HL-60 (cell line): ENCODE data around the gene STAB2.

ENCODE experiments used
- POLR2AphosphoS5 ChIP-seq: IDR thresholded peaks from 2 replicates; pipeline ENCODE4 v1.6.1; 2012; ENCODE audit warnings: low read depth
- SPI1 ChIP-seq: IDR thresholded peaks from 2 replicates; pipeline ENCODE4 v1.6.1; 2012; ENCODE audit warnings: low read depth, mild to moderate bottlenecking, borderline replicate concordance
- TF ChIP-seq, protein P1 (sequence below): IDR thresholded peaks from one replicate; pipeline ENCODE4 v1.5.1; 2011; ENCODE audit warnings: low read length, control low read depth, inconsistent platforms; ENCODE audit not compliant: insufficient read depth
- TF ChIP-seq, protein P2 (sequence below): IDR thresholded peaks from 2 replicates; pipeline ENCODE4 v1.6.1; 2012; ENCODE audit warnings: low read depth; ENCODE audit not compliant: insufficient replicate concordance

DNA sequence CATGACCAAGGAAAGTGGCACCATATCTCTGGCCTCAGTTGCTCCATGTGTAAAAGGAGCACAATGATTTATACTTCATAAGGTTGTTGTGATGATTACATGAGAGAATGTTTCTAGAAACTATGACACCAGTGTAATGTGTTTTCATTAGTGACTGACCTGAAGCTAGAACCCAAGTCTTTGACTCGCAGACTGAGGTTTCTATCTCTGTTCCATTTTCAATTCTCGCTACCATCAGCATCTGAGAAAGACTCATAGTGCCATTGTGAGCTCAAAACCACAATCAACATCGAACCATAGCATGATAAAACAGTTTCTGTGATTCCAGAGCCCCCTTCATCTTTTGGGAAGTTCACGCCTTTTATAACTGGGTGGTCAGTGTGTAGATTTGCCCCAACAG, 53.8 kb downstream of the STAB2 start:
- TF ChIP-seq, protein P1, sequence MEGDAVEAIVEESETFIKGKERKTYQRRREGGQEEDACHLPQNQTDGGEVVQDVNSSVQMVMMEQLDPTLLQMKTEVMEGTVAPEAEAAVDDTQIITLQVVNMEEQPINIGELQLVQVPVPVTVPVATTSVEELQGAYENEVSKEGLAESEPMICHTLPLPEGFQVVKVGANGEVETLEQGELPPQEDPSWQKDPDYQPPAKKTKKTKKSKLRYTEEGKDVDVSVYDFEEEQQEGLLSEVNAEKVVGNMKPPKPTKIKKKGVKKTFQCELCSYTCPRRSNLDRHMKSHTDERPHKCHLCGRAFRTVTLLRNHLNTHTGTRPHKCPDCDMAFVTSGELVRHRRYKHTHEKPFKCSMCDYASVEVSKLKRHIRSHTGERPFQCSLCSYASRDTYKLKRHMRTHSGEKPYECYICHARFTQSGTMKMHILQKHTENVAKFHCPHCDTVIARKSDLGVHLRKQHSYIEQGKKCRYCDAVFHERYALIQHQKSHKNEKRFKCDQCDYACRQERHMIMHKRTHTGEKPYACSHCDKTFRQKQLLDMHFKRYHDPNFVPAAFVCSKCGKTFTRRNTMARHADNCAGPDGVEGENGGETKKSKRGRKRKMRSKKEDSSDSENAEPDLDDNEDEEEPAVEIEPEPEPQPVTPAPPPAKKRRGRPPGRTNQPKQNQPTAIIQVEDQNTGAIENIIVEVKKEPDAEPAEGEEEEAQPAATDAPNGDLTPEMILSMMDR = no peak
- TF ChIP-seq, protein P2, sequence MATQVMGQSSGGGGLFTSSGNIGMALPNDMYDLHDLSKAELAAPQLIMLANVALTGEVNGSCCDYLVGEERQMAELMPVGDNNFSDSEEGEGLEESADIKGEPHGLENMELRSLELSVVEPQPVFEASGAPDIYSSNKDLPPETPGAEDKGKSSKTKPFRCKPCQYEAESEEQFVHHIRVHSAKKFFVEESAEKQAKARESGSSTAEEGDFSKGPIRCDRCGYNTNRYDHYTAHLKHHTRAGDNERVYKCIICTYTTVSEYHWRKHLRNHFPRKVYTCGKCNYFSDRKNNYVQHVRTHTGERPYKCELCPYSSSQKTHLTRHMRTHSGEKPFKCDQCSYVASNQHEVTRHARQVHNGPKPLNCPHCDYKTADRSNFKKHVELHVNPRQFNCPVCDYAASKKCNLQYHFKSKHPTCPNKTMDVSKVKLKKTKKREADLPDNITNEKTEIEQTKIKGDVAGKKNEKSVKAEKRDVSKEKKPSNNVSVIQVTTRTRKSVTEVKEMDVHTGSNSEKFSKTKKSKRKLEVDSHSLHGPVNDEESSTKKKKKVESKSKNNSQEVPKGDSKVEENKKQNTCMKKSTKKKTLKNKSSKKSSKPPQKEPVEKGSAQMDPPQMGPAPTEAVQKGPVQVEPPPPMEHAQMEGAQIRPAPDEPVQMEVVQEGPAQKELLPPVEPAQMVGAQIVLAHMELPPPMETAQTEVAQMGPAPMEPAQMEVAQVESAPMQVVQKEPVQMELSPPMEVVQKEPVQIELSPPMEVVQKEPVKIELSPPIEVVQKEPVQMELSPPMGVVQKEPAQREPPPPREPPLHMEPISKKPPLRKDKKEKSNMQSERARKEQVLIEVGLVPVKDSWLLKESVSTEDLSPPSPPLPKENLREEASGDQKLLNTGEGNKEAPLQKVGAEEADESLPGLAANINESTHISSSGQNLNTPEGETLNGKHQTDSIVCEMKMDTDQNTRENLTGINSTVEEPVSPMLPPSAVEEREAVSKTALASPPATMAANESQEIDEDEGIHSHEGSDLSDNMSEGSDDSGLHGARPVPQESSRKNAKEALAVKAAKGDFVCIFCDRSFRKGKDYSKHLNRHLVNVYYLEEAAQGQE = no peak
- TF ChIP-seq POLR2AphosphoS5 = no peak
- no peak for TF ChIP-seq SPI1
